Medulla oblongata (tissue), 1 donor: ENCODE data around the gene PLRG1.
A peak's percentile ranks its signal among the peaks of the same experiment; 100 is the strongest.
"Not testable (repeated sequence)": the region's sequence is repeated elsewhere in the genome, so short reads cannot be mapped to it uniquely, and the experiment has no call there.

Source experiments
- DNase-seq: peaks from one replicate; pipeline ENCODE4 v3.0.0-alpha.2; 2015; ENCODE audit errors: extremely low spot score

Gene PLRG1

DNA sequence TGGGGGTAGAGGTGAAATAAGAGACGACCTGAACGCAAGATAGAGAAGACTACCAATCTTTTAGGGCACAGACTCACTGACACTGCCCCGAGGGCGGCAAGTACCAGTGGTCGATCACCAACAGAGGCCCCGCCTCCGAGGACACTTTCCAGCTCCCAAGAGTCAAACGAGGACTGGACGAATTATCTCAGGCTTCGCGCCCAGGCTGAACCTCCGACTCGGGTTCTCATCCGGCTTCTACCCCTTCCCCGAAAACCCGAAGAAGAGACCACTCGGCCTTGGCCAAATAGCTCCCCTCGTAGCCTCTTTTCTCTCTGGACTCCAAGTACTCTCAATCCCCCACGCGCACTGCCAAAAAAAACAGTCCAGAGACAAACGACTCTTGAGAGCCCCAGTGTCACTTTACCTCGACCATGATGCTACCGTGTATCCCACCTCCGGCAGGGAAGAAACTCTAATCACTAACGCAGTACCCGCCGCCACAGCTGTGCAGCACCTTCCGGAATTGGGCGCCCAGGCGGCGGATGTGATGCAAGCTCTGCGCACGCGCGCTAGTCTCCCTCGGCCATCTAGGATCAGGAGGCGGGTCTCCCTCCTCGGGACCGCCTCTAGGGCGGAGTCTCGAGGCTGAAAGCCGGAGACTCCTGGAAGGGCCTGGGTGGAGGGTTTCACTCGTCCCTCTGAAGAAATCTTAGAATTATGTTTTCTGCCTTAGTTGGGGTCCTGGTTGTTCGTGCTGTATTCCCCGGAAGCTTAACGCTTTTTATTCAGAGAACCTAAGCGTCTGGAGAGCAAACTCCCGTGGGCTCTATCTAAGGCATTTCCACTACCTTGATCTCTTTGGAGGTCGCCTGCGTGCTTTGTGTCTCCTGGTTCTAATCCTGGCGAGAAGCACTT lies at the start of gene PLRG1:
PLRG1 (minus strand) TSS at position 507 of the 897 bp plus-strand sequence; CDS start at position 415, 92 bp downstream.
- DNase-seq: peak; percentile 99

DNA sequence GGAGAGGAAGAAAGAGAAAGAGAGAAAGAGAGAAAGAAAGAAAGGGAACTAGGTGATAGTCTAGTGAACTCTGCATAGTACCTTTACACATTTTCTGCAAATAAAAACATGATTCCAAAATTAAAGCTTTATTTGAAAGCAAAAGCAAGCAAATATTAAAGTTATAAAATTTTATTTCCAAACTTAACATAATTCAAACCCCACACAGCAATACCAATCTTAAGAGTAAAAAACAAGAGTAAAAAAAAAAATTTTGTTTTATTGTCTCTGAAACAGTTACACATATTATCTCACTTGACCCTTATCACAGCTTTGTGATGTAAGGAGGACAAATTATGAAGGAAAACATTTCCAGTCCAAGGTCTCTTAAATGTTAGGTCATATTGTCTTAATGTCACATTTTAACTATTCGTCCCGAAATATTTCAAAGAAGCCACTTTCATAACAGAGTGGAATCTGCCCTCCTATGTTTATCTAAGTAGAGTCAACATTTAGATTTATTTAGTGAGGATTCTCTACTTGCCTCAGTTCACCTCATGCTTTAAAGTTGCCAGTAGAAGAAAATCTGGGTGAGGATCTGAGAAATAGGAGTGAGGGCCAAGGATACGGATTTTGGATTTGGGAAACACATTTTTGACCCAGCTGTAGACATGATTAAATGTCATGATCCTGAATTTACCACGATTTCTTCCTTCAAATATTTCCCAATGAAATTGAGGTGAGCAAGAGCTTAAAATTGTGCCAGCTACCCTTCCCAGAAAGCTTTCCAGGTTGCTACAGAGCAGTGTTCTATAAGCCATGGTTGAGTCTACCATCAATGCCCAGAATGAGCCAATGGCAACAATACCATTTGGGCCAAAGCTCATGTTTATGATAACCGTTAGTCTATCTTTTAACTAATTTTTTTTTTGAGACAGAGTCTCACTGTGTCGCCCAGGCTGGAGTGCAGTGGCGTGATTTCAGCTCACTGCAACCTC lies 47.9 kb upstream of the PLRG1 start:
- no peak for DNase-seq

DNA sequence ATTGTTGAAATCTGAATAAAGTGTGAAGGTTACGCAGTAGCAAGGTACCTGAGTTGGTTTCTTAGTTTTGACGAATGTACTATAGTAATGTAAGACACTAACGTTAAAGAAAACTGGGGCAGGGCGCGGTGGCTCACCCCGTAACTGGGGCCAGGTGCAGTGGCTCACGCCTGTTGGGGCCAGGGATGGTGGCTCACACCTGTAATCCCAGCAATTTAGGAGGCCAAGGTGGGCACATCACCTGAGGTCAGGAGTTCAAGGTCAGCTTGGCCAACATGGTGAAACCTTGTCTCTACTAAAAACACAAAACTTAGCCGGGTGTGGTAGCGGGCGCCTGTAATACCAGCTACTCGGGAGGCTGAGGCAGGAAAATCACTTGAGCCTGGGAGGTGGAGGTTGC lies 47.1 kb upstream of the PLRG1 start:
- not testable (repeated sequence) for DNase-seq

GRCh38 chr4:154595807-154596206 lies 45.6 kb upstream of the PLRG1 start:
- no peak for DNase-seq

DNA sequence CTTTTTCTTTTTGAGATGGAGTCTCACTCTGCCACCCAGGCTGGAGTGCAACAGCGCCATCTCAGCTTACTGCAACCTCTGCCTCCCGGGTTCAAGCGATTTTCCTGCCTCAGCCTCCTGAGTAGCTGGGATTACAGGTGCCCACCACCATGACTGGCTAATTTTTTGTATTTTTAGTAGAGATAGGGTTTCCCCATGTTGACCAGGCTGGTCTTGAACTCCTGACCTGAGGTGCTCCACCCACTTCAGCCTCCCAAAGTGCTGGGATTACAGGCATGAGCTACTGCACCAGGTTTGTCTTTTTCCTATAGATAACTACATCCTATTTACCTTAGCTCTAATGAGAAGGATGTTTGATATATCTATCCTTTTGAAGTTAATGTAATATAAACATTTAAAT lies 44.1 kb upstream of the PLRG1 start:
- DNase-seq: not testable (repeated sequence)

GRCh38 chr4:154593868-154594267 lies 43.7 kb upstream of the PLRG1 start:
- peak; percentile 85 for DNase-seq

DNA sequence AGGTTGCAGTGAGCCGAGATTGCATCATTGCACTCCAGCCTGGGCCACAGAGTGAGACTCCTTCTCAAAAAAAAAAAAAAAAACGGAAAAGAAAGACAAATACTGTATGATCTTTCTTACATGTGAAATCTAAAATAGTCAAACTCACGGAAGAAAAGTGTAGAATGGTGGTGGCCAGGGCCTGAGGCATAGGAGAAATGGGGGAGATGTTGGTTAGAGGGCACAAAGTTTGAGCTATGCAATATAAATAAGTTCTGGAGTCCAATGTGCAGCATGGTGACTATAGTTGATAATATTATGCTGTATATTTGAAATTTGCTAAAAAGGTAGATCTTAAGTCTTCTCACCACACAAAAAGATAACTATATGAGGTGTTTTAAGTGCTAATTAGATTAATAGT lies 41.7 kb upstream of the PLRG1 start:
- no peak for DNase-seq

DNA sequence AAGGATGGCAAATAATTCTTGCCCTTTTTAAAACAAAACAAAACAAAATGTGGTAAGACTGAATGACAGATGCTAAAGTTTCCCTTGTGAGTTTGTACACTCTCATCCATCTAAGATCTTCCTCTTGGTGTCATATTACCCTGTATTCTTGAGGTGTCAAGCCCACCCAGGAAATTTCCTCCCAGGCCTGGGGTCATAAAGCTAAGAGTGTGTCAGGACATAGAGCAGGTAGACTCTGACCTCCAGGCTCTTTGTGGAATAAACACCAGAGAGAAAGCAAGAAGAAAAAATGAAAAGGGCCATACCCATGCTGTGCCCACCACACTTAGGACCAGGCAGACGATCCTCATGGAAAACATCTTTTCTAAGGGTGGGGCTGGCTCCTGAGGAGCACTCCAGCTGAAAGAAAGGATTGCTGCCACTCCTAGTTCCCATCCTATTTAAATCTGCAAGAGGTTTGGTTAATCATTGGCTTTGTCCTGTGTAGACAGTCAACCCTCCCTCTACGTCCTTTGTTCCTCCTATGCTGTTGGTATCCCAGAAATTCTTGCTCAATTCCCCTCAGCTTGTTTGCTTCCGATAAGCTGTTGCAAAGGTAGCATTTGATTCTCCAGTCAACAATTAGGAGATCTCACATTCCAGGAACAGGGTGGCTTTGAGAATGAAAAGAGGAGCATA lies 40.3 kb upstream of the PLRG1 start, which contains the start of gene FGA:
FGA (minus strand) TSS at position 414 of the 678 bp plus-strand sequence; CDS start at position 359, 55 bp downstream.
- DNase-seq: no peak

DNA sequence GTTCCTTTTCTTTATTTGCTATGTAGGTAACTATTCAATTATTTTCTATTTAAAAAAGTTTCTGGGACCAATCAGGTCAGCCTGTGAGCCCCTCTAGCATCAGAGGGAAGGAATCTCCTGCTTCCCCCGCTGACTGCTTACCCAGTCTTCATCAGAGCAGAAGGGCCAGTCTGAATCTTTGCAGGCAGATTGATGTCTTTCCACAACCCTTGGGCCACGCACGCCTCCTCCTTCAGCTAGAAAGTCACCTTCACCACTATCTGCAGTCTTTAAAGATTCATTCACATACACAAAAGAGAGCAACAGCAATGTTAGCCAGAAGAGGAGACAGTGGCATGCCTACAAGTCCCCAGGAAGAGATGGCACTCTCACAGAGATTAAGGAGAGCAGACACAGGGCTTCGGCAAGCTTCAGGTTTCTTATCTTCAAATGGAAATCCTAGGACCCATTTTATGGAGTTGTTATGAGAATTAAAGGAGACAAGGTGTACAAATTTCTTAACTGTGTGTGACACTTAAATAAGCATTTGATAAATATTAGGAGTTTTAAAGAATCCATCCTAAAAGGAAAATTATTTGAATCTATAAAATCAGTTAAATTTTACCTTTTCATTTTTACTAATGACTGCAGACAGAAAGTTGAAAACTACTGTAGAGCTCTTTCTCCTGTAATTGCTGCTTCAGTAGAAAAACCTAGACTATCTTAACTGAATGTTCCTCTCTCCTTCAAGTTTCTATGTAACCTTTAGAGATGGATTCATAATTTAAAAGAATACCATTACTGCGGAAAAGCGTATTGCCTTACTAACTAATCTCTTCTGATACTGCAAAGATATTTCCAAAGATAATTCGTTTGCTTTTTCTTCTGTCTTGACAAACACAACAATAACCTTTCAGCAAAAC lies 39.3 kb upstream of the PLRG1 start:
- no peak for DNase-seq

DNA sequence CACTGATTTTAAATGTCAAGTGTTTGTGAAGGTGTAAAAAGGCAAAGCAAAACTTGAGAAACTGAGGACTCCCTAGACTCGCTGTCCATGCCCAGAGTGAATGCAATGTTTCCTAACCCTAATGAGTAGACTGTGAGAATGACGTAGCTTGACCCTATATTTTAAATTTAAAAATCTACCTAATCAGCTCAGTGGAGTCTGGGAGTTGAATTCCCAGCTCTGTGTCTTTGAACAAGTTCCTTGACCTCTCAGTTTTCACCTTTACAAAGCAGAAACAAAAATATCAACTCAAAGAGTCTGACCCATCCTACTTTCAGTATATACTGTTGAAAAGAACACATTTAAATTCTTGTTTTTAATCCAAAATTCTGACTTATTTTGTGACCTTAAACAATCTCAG lies 38.0 kb upstream of the PLRG1 start:
- no peak for DNase-seq

GRCh38 chr4:154586296-154587033 lies 36.3 kb upstream of the PLRG1 start:
- DNase-seq: no peak

GRCh38 chr4:154585369-154586018 lies 35.3 kb upstream of the PLRG1 start:
- no peak for DNase-seq

DNA sequence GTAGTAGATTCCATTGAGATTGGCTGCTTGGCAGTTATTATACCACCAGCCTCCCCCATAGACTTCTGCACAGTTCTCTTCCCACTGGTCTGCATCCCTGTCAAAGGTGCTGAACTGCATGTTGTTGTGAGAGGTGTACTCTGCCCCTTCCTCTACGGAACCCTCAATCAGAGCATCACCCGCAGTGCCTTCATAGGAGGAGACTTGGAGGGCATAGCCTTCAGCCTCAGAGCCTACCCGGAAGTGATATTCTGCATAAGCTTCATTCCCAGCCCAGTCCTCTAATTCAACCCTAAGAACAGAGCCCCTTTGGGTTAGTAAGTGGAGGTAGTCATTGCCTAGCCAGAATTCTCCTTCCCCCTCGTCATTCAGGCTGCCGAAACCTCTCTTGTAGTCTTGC lies 34.1 kb upstream of the PLRG1 start:
- DNase-seq: no peak

- no peak for DNase-seq
These were observed 33.5 kb upstream of the PLRG1 start for GRCh38 chr4:154583677-154584076.

DNA sequence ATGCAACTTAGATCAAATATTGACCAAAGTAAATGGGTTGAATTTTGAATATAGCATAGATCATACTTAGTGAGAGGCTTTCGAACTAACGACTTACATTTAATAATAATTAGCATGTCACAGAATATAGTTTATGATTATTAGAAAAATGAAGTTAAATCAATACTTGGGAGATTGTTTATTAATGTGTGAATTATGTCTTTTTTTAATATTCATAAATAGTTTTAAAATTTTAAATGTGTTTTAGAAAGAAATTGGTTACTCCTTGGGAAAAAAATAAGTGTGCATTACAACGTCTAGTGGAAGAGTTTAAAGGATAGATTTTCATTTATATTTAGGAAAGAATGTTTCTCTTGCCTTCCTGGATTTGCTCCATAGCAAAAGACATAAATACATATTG lies 33.0 kb upstream of the PLRG1 start:
- DNase-seq: no peak

- no peak for DNase-seq
These were observed 32.5 kb upstream of the PLRG1 start for GRCh38 chr4:154582723-154583122.

GRCh38 chr4:154579927-154580326 lies 29.7 kb upstream of the PLRG1 start:
- DNase-seq: no peak

- no peak for DNase-seq
These were observed 28.7 kb upstream of the PLRG1 start for GRCh38 chr4:154578919-154579318.

GRCh38 chr4:154577324-154577723 lies 27.1 kb upstream of the PLRG1 start:
- no peak for DNase-seq
